GM23338 (cell line): ENCODE data around the gene ADGRF4. TPM values are rescaled to one million over a fixed set of nuclear protein-coding genes. Genes with fewer than 3 reads are reported as not detected.

Source experiments
- ATAC-seq: fragments of 200-7000 bp; cut with Tn5 transposase; 3 replicates; pipeline ENCODE4 v1.9.1; 2020
- DNase-seq: peaks from one replicate; pipeline ENCODE4 v3.0.0-alpha.2; 2015; ENCODE audit warnings: low spot score
- H2AFZ ChIP-seq: fragments of 200-600 bp; sonication (generic); 2 replicates; pipeline ENCODE4 v1.8.0; 2016; ENCODE audit warnings: antibody characterized with exemption, mild to moderate bottlenecking, moderate library complexity
- H3F3A ChIP-seq: fragments of 200-600 bp; sonication (generic); replicated peaks from 2 replicates; pipeline ENCODE4 v1.8.0; 2017; ENCODE audit warnings: antibody characterized with exemption, mixed run types, low read depth
- H3K27ac ChIP-seq: fragments of 200-600 bp; sonication (generic); 2 replicates; pipeline ENCODE4 v1.6.1; 2016; ENCODE audit warnings: low read depth
- H3K27me3 ChIP-seq: fragments of 200-600 bp; sonication (generic); 2 replicates; pipeline ENCODE4 v1.8.0; 2016; ENCODE audit warnings: mild to moderate bottlenecking, mixed run types, moderate library complexity; ENCODE audit not compliant: insufficient read depth
- H3K36me3 ChIP-seq: fragments of 200-600 bp; sonication (generic); 2 replicates; pipeline ENCODE4 v1.8.0; 2016; ENCODE audit warnings: mild to moderate bottlenecking; ENCODE audit not compliant: insufficient read depth
- H3K4me1 ChIP-seq: fragments of 200-600 bp; sonication (generic); 2 replicates; pipeline ENCODE4 v1.8.0; 2016; ENCODE audit warnings: mild to moderate bottlenecking, moderate library complexity; ENCODE audit not compliant: insufficient read depth
- H3K4me2 ChIP-seq: fragments of 200-600 bp; sonication (generic); 2 replicates; pipeline ENCODE4 v1.7.1; 2017; ENCODE audit warnings: mixed run types
- H3K4me3 ChIP-seq: fragments of 200-600 bp; sonication (generic); 2 replicates; pipeline ENCODE4 v1.6.1; 2016; ENCODE audit warnings: mixed run types
- H3K79me2 ChIP-seq: fragments of 200-600 bp; sonication (generic); replicated peaks from 2 replicates; pipeline ENCODE4 v1.8.0; 2017; ENCODE audit warnings: mild to moderate bottlenecking; ENCODE audit not compliant: insufficient read depth
- H3K9me2 ChIP-seq: fragments of 200-600 bp; sonication (generic); 2 replicates; pipeline ENCODE4 v1.8.0; 2017; ENCODE audit not compliant: insufficient read depth
- H4K20me1 ChIP-seq: fragments of 200-600 bp; sonication (generic); replicated peaks from 2 replicates; pipeline ENCODE4 v1.8.0; 2017; ENCODE audit warnings: mild to moderate bottlenecking; ENCODE audit not compliant: insufficient read depth
- H3K27ac Mint-ChIP-seq: 2 replicates; pipeline ENCODE4 v1.8.0; 2020; ENCODE audit warnings: inconsistent platforms, mild to moderate bottlenecking, moderate library complexity, mixed read lengths
- H3K27me3 Mint-ChIP-seq: 3 replicates; pipeline ENCODE4 v1.8.0; 2022; ENCODE audit warnings: low read depth, mild to moderate bottlenecking, moderate library complexity, mixed read lengths, inconsistent platforms; ENCODE audit not compliant: insufficient read depth, poor library complexity
- H3K36me3 Mint-ChIP-seq: 3 replicates; pipeline ENCODE4 v1.8.0; 2021; ENCODE audit warnings: low read depth, mild to moderate bottlenecking, inconsistent platforms, moderate library complexity, mixed read lengths
- H3K4me1 Mint-ChIP-seq: 3 replicates; pipeline ENCODE4 v1.8.0; 2020; ENCODE audit warnings: mild to moderate bottlenecking, inconsistent platforms, mixed read lengths
- H3K4me3 Mint-ChIP-seq: 3 replicates; pipeline ENCODE4 v1.8.0; 2021; ENCODE audit warnings: moderate library complexity, mild to moderate bottlenecking, inconsistent platforms, mixed read lengths
- H3K9me3 Mint-ChIP-seq: 3 replicates; pipeline ENCODE4 v1.8.0; 2020; ENCODE audit warnings: moderate library complexity, mild to moderate bottlenecking, inconsistent platforms, mixed read lengths
- CREB1 ChIP-seq: fragments of 250-450 bp; sonication (Bioruptor Pico); IDR thresholded peaks from 2 replicates; pipeline ENCODE4 v1.5.0; 2020; ENCODE audit warnings: low read depth, mild to moderate bottlenecking, moderate library complexity
- EZH2 ChIP-seq: fragments of 200-600 bp; sonication (generic); IDR thresholded peaks from one replicate; pipeline ENCODE4 v1.8.0; 2017; ENCODE audit warnings: antibody characterized with exemption, mild to moderate bottlenecking, low read depth; ENCODE audit not compliant: unreplicated experiment
- EZH2phosphoT487 ChIP-seq: fragments of 200-600 bp; sonication (generic); IDR thresholded peaks from one replicate; pipeline ENCODE4 v1.8.1; 2018; ENCODE audit warnings: antibody characterized with exemption; ENCODE audit not compliant: unreplicated experiment
- JUNB ChIP-seq: IDR thresholded peaks from one replicate; pipeline ENCODE4 v1.6.1; 2016; ENCODE audit warnings: antibody characterized with exemption; ENCODE audit not compliant: unreplicated experiment
- NANOG ChIP-seq: IDR thresholded peaks from 2 replicates; pipeline ENCODE4 v1.6.1; 2016; ENCODE audit warnings: antibody characterized with exemption, borderline replicate concordance
- STAT1 ChIP-seq: IDR thresholded peaks from one replicate; pipeline ENCODE4 v1.6.1; 2016; ENCODE audit warnings: antibody characterized with exemption; ENCODE audit not compliant: unreplicated experiment
- ZNF331 ChIP-seq: fragments of 250-450 bp; sonication (Bioruptor Pico); IDR thresholded peaks from 2 replicates; pipeline ENCODE4 v1.5.0; 2020; ENCODE audit warnings: low read depth, mild to moderate bottlenecking, moderate library complexity
- polyA plus RNA-seq: library from polyadenylated mRNA; unstranded; fragments of >200 nt; fragmentation: Nextera tagmentation; extraction: Ambion mirVana; gene quantifications from 2 replicates; pipeline ENCODE4 v1.2.1, GENCODE V29; 2016
- total RNA-seq: library from RNA; depleted of rRNA; stranded (reverse); fragments of >200 nt; shearing (Covaris generic); gene quantifications from 2 replicates; pipeline ENCODE4 v1.2.3, GENCODE V29; 2014
- TF ChIP-seq, protein P1 (sequence below): IDR thresholded peaks from one replicate; pipeline ENCODE4 v1.6.1; 2018; ENCODE audit warnings: antibody characterized with exemption; ENCODE audit not compliant: unreplicated experiment
- TF ChIP-seq, protein P2 (sequence below), 2 experiments: fragments of 200-600 bp in 1 of 2; sonication (generic) in 1 of 2; conservative IDR thresholded peaks; 2 replicates each; pipeline versions ENCODE4 v1.5.1 to v1.6.1; 2016 to 2017; ENCODE audit warnings: antibody characterized with exemption in 2 of 2, low read depth in 2 of 2, mild to moderate bottlenecking in 2 of 2, moderate library complexity in 1 of 2
- TF ChIP-seq, protein P3 (sequence below): IDR thresholded peaks from 2 replicates; pipeline ENCODE4 v1.6.1; 2016; ENCODE audit warnings: antibody characterized with exemption
- TF ChIP-seq, protein P4 (sequence below): fragments of 250-450 bp; sonication (Bioruptor Pico); IDR thresholded peaks from 2 replicates; pipeline ENCODE4 v1.5.0; 2020; ENCODE audit warnings: mild to moderate bottlenecking, moderate library complexity

The ADGRF4 gene
- total and polyA plus RNA-seq, 2 experiments from 2014 or later = not detected

DNA sequence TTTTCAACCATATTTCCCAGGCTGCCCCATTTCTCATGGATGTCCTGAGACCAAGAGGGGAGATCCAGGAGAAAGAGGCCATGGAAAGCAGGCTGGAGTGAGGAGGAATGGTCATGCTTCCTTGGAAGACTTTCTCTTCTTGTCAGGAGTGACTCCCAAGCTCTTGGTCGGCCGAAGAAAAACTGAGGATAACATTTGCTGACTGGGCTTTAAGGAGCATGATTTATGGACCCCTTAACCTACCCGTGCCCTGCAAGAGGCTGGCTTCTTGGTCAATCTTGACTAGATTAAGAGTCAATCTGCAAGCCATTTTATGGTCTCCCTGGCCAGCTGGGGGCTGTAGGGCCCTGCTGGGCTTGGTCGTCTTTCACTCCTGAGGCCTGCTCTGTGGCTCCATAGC, 22.8 kb downstream of the ADGRF4 start (continued):
- TF ChIP-seq, protein P1, sequence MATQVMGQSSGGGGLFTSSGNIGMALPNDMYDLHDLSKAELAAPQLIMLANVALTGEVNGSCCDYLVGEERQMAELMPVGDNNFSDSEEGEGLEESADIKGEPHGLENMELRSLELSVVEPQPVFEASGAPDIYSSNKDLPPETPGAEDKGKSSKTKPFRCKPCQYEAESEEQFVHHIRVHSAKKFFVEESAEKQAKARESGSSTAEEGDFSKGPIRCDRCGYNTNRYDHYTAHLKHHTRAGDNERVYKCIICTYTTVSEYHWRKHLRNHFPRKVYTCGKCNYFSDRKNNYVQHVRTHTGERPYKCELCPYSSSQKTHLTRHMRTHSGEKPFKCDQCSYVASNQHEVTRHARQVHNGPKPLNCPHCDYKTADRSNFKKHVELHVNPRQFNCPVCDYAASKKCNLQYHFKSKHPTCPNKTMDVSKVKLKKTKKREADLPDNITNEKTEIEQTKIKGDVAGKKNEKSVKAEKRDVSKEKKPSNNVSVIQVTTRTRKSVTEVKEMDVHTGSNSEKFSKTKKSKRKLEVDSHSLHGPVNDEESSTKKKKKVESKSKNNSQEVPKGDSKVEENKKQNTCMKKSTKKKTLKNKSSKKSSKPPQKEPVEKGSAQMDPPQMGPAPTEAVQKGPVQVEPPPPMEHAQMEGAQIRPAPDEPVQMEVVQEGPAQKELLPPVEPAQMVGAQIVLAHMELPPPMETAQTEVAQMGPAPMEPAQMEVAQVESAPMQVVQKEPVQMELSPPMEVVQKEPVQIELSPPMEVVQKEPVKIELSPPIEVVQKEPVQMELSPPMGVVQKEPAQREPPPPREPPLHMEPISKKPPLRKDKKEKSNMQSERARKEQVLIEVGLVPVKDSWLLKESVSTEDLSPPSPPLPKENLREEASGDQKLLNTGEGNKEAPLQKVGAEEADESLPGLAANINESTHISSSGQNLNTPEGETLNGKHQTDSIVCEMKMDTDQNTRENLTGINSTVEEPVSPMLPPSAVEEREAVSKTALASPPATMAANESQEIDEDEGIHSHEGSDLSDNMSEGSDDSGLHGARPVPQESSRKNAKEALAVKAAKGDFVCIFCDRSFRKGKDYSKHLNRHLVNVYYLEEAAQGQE = no peak
- no peak for TF ChIP-seq STAT1
- TF ChIP-seq CREB1 = no peak
- no peak for TF ChIP-seq EZH2
- TF ChIP-seq ZNF331 (CRISPR knock-in tag) = no peak
- TF ChIP-seq, protein P2, sequence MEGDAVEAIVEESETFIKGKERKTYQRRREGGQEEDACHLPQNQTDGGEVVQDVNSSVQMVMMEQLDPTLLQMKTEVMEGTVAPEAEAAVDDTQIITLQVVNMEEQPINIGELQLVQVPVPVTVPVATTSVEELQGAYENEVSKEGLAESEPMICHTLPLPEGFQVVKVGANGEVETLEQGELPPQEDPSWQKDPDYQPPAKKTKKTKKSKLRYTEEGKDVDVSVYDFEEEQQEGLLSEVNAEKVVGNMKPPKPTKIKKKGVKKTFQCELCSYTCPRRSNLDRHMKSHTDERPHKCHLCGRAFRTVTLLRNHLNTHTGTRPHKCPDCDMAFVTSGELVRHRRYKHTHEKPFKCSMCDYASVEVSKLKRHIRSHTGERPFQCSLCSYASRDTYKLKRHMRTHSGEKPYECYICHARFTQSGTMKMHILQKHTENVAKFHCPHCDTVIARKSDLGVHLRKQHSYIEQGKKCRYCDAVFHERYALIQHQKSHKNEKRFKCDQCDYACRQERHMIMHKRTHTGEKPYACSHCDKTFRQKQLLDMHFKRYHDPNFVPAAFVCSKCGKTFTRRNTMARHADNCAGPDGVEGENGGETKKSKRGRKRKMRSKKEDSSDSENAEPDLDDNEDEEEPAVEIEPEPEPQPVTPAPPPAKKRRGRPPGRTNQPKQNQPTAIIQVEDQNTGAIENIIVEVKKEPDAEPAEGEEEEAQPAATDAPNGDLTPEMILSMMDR (conservative IDR thresholded peaks at IDR 0.05; ENCODE audit: low read depth in 2 of 2) = no peak
- no peak for TF ChIP-seq EZH2phosphoT487
- TF ChIP-seq, protein P3, sequence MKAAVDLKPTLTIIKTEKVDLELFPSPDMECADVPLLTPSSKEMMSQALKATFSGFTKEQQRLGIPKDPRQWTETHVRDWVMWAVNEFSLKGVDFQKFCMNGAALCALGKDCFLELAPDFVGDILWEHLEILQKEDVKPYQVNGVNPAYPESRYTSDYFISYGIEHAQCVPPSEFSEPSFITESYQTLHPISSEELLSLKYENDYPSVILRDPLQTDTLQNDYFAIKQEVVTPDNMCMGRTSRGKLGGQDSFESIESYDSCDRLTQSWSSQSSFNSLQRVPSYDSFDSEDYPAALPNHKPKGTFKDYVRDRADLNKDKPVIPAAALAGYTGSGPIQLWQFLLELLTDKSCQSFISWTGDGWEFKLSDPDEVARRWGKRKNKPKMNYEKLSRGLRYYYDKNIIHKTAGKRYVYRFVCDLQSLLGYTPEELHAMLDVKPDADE = no peak
- no peak for TF ChIP-seq NANOG
- TF ChIP-seq JUNB = no peak

DNA sequence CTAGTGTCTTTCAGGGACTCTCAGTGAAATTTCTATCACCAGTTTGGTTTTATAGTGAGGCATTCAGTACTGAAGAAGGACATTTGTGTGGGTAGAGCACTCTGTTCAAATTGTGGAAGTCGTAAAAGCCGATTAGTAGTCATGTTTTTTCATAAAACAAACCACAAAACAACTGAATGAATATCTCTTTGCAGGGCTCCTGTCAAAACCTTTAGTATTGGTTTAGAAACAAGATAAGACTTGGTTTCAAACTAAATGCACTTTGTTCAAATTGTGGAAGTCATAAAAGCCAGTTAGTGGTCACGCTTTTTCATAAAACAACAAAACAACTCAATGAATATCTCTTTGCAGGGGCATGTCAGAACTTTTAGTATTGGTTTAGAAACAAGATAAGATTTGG, 23.8 kb downstream of the ADGRF4 start:
- Histone ChIP-seq H3K4me1 (no peaks in the 10 kb centered on the region), H3K36me3 (no peaks in the 10 kb centered on the region), H3K4me3 (no peak overlapping the region), H4K20me1 (no peaks in the 10 kb centered on the region), H3F3A (no peaks in the 10 kb centered on the region), H3K27me3 (no peaks in the 10 kb centered on the region), H3K79me2 (no peaks in the 10 kb centered on the region), H3K27ac (no peak overlapping the region), H3K9me2 (peaks cover 16% of the 10 kb centered on the region), H2AFZ (0 out of 2 replicates have a peak overlapping the region, but pooled peaks have one; percentile 3), H3K4me2 (no peak overlapping the region)
- ATAC-seq = no peak
- Mint-ChIP-seq H3K27me3 (no peaks in the 10 kb centered on the region), H3K27ac (no peak overlapping the region), H3K4me1 (no peaks in the 10 kb centered on the region), H3K4me3 (no peak overlapping the region), H3K36me3 (no peaks in the 10 kb centered on the region), H3K9me3 (no peaks in the 10 kb centered on the region)
- DNase-seq = no peak
- TF ChIP-seq, protein P2 (conservative IDR thresholded peaks at IDR 0.05; ENCODE audit: low read depth in 2 of 2) = no peak
- TF ChIP-seq, protein P4, sequence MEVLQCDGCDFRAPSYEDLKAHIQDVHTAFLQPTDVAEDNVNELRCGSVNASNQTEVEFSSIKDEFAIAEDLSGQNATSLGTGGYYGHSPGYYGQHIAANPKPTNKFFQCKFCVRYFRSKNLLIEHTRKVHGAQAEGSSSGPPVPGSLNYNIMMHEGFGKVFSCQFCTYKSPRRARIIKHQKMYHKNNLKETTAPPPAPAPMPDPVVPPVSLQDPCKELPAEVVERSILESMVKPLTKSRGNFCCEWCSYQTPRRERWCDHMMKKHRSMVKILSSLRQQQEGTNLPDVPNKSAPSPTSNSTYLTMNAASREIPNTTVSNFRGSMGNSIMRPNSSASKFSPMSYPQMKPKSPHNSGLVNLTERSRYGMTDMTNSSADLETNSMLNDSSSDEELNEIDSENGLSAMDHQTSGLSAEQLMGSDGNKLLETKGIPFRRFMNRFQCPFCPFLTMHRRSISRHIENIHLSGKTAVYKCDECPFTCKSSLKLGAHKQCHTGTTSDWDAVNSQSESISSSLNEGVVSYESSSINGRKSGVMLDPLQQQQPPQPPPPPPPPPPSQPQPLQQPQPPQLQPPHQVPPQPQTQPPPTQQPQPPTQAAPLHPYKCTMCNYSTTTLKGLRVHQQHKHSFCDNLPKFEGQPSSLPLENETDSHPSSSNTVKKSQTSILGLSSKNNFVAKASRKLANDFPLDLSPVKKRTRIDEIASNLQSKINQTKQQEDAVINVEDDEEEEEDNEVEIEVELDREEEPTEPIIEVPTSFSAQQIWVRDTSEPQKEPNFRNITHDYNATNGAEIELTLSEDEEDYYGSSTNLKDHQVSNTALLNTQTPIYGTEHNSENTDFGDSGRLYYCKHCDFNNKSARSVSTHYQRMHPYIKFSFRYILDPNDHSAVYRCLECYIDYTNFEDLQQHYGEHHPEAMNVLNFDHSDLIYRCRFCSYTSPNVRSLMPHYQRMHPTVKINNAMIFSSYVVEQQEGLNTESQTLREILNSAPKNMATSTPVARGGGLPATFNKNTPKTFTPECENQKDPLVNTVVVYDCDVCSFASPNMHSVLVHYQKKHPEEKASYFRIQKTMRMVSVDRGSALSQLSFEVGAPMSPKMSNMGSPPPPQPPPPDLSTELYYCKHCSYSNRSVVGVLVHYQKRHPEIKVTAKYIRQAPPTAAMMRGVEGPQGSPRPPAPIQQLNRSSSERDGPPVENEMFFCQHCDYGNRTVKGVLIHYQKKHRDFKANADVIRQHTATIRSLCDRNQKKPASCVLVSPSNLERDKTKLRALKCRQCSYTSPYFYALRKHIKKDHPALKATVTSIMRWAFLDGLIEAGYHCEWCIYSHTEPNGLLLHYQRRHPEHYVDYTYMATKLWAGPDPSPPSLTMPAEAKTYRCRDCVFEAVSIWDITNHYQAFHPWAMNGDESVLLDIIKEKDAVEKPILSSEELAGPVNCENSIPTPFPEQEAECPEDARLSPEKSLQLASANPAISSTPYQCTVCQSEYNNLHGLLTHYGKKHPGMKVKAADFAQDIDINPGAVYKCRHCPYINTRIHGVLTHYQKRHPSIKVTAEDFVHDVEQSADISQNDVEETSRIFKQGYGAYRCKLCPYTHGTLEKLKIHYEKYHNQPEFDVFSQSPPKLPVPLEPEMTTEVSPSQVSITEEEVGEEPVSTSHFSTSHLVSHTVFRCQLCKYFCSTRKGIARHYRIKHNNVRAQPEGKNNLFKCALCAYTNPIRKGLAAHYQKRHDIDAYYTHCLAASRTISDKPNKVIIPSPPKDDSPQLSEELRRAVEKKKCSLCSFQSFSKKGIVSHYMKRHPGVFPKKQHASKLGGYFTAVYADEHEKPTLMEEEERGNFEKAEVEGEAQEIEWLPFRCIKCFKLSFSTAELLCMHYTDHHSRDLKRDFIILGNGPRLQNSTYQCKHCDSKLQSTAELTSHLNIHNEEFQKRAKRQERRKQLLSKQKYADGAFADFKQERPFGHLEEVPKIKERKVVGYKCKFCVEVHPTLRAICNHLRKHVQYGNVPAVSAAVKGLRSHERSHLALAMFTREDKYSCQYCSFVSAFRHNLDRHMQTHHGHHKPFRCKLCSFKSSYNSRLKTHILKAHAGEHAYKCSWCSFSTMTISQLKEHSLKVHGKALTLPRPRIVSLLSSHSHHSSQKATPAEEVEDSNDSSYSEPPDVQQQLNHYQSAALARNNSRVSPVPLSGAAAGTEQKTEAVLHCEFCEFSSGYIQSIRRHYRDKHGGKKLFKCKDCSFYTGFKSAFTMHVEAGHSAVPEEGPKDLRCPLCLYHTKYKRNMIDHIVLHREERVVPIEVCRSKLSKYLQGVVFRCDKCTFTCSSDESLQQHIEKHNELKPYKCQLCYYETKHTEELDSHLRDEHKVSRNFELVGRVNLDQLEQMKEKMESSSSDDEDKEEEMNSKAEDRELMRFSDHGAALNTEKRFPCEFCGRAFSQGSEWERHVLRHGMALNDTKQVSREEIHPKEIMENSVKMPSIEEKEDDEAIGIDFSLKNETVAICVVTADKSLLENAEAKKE (CRISPR knock-in tag) = no peak
- TF ChIP-seq EZH2 = no peak
